Ureter (tissue), 1 donor: ENCODE measurements around the gene SLC5A10. TPM values are rescaled to one million over a fixed set of nuclear protein-coding genes. Genes with fewer than 3 reads are reported as not detected.

Source experiments
- DNase-seq: peaks from one replicate; pipeline ENCODE4 v3.0.0-alpha.2; 2020; ENCODE audit warnings: low spot score
- total RNA-seq: library from RNA; stranded (reverse); gene quantifications from one replicate; pipeline ENCODE4 v1.2.4, GENCODE V29; 2023
- donor health status: DM: yes; HTN: yes; CAD: no.

SLC5A10 gene
- total RNA-seq, 1 donor from 2014 or later: not detected

DNA sequence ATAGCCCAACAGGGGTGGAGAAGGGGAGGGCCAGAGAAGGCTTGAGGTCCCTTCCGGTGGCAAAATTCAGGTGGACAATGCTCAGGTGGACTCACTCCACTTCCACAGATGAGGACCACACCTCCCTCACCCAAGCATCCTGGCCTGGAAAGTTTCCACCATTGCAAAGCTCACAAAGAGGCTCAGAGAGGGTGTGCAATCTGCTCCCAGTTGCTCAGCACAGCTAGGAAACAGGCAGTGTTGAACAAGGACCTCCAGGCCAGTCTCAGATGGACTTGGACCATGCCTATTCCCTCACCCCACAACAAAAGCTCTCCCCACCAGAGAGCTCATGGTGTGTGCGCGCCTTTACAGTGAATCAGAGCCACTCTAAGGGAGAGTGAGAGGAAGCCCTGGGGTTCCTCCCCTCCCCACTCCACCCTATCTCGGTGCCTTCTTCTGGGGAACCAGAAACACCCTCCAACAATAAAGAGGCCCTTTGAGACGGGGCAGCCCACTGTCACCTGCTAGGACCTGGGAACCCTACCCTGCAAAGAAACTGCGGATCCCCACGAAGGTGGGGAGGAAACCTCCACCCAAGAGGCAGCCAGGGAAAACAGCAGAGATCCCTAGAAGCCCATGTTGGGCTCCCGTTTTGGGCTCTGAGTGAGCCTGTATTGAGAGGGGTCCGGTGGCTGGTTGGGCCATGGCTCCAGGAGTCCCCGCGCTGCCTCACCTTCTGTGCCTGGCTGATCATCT is 51.0 kb downstream of the SLC5A10 start:
- DNase-seq: no peak

DNA sequence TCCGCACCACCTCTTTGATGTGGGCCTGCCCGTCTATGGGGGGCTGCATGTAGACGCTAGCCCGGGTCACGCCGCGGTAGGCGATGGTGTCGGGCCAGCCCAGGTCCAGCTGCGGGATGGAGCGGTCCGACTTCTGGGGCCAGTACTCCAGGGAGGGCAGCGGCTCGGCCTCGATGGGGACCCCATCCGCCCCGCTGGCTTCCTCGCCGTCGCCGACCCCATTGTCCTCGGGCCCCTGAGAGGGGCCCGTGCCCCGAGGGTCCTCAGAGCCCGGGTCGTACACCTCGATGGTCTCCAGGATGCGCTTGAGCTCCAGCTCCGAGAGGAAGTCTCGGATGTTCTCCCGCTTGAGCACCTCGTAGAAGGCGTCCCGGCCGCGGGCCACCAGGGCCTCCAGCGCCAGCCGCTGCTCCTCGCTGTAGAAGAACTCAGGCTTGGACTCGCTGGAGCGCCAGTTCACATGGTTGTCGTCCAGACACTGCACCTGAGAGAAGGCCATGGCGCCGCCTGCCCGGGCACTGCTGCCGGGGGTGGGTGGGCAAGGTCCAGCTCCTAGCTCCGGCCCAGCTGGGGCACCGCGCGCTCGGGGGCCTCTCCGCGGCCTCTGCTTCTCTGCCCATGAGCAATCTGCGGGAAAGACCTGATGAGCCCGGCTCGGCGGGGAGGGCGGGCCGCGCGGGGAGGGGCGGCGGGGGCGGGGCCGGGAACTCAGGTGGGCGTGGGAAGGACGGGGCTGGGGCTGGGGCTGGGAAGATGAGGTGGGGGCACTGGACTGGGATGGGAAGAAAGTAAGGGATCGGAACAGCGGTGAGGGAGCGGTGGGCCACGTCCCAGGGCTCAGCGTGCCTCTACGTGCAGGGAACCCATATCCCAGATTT is 51.8 kb downstream of the SLC5A10 start:
- DNase-seq: no peak

DNA sequence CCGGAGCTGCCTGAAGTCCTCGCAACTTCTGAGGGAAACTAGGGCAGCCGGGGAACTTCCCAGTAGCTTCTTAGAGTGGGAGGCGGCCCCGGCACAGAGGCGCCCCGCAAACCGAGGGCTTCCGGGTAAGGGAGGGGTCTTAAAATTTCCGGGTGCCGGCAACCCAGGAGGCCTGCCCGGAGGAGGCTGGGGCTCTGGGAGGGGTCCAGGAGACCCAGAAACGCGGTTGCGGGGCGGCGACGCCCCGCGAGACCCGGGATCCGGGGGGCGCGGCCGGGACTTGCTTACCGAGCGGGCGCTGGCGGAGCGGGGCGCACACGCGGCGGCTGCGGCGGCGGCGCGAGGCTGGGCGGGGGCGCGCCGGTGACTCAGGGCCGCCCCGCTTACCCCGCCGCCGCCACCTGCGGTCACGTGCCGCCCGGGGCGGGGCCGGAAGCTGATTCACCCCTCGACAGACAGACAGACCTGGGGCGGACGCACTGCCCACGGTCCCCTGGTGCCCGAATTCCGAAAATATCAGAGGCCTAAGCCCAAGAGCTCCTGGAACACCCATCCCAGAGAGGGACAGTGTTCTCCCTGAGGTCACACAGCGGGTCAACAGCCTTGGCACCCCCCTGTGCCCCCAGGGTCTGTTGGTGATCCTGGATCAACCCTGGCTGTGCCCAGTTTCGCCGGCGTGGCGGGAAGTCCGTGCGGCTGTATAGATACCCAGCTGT is 52.6 kb downstream of the SLC5A10 start, which contains the start of gene FAM83G:
Gene FAM83G (minus strand): TSS at position 344 of the 716 bp plus-strand sequence. CDS start 723 bp downstream, outside the sequence.
- DNase-seq: peak; percentile 85

DNA sequence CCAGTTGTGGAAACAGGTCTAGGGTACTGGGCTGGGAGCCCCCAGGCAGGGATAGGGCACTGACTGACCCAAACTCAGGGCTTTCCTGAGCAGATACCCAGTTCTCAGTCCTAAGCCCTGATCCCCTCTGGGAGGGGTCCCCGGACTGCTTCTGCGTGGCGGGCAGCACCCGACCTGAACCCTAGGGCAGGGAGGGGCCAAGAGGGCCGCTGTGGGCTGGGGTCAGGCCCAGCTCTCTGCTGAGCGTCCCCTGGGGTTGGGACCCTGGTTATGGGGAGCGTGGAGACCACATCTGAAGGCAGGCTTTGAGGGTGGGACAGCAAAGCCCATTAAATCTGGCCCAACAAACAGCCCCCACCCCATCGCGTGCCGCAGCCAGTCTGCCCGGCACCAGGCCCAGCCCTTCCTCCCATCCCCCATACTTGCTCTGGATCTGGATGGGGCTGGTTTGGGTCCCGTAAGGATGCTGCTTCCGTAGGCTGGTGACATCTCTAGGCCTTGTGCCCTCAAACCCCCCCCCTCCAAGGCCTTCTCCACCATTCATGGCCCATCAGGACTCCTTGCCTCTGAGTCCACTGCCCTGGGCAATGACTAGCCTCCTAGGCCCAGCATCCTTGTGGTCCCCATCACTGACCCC is 53.3 kb downstream of the SLC5A10 start:
- no peak for DNase-seq

DNA sequence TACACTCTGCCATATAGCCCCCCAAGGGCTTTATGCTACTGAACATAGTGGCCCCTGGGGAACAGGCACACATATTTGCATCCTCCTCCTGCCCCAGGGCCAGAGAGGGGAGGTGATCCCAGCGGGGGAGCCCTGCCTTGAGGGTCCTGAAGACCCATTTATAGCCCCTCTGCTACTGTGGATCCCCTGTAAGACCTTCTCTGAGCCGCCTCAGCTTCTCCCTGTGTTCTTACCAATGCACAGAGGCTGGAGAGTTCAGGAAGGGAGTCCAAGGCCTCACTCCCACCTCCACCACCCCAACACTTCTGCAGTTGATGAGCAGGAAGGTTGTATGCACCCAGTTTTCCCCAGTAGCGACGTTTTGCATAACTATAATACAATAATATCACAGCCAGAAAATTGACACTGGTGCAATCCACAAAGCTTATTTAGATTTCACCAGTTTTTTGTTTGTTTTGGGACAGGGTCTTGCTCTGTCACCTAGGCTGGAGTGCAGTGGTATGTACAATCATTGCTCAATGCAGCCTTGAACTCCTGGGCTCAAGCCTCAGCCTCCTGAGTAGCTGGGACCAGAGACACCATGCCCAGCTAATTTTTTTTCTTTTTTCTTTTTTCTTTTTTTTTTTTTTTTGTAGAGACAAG is 53.9 kb downstream of the SLC5A10 start:
- no peak for DNase-seq

DNA sequence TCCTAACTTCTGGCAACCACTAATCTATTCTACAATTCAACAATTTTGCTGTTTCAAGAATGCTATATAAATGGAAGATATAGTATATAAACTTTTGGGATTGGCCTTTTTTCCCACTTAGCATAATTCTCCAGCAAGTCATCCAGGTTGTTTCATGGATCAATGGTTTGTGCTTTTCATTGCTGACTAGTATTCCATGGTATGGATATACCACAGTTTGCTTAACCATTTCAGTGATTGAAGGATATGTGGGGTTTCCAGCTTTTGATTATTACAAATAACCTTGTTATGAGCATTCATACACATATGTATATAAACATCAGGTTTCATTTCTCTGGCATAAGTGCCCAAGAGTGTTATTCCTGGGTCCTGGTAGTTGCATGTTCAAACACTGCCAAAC is 54.7 kb downstream of the SLC5A10 start:
- DNase-seq: no peak

DNA sequence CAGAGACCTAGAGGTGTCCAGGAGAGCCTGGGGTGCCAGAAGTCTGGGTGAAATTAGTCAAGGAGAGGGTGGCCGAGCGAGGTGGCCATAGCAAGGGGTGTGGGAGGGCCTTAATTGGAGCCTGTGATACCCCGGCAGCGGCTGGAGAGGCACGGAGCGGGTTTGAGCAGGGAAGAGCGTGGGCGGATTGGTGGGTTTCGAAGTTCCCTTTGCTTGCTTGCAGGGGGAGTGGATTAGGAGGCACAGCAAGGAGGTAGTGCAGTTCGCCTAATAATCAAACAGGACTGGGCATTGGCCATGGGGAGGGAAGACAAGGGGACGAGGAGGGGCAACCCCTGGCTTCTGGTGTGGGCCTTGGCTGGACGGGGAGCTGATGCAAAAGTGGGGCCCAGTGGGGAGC is 58.0 kb downstream of the SLC5A10 start:
- DNase-seq: no peak

DNA sequence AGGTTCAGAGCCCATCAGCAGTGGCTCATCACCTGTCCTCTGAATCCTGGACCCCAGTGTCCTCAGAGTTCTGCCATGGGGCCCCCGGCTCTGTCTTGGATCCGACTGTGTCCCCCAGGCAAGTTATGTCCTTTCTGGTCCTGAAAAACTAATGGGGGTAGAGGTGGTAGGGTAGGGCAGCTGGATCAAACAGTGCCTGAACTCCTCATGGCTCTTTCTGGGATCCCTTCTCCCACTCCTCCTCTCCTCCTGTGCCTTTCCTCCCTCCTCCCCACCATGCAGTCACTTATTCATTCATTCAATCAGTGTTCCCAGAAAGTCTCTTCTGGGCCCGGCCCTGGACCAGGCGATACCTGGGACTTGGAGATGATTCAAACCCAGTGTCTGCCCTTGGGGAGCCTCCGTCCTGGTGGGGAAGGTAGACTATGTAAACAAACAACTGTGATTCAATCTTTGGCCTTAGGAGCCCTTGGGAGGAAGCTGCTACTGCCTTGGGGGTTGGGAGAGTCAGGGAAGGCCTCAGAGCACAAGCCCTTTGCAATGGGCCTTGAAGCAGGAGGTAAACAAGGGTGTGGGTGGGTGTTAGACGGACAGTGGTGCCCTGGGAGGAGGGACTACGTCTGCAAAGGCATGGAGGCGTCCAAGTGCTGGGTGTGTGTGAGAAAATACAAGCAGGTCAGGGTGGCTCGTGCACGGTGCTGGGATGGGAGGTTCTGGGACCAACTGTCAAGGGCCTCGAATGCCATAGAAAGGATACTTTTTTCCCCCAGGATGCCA is 59.0 kb downstream of the SLC5A10 start:
- DNase-seq: no peak

DNA sequence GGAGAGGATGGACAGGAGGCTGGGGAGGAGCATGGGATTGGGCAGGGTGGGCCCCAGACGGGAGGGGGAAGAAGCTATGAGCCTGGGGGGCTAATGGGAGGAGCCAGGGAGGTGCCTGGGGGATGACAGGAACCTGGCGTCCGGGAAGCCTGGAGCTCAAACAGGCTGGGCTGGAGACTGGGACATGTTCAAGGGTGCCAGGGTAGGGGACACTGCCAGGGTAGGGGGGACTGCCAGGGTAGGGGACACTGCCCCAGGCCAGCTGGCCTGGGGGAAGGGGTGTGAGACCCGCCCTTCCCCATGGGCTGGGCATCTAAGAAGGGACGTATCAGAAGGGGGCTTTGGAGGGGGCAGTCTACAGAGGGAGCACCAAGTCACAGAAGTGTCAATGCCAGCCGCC is 59.6 kb downstream of the SLC5A10 start:
- DNase-seq: no peak

DNA sequence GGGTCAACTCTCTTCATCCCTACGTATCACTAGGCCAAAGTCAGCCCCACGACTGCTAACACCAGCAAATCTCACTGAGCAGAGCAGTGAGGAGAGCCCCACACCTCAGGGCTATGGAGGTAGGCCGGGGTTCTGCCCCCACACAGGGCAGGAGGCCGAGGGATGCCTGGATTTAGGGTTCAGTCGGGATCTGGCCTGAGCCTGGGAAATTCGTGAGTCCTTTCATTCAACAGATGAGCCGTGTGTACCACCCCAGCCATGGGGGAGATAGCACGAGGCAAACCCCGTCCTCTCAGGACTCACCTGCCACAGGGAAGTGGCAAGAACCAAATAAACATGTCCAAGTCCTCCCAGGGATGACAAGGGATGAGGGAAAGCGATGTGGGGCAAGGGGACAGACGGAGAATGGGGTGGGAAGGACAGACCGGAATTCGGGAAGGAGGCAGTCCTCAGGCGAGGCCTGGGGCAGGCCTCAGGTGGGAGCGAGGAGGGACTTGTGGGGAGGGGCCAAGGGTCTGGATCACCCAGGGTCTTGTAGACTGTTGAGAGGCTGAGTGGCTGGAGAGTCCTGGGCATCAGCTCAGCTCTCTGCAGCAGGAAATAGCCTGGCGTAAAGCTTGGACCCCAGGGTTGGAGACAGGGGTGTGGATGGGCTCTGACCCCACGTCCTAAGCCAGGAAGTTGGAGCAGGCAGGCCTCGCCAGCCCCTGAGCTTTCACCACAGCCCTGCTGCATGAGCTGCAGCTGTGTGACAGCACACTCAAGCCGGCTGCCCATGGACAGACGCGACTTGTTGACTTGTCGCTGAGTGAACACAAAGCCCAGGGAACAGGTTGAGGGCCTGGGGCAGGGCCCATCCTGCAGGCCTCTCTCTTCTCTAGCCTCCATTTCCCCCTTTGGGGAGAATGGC is 60.5 kb downstream of the SLC5A10 start:
- no peak for DNase-seq

DNA sequence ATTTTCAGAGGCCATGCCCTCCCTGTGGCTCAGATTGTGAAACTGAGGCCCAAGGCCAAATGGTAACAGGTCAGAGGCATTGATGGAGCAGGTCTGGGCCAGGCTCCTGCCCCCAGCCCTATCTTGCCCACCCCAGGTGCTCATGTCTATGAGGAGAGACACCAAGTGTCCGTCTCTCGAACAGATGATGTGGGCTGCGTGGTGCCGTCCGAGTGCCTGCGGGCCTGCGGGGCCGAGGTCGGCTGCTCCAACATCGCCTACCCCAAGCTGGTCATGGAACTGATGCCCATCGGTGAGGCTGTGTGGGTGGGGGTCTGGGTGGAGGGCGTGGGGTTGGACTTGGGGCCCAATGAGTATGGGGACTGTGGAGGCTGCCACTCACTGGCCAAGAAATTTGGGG is 61.3 kb downstream of the SLC5A10 start:
- no peak for DNase-seq

DNA sequence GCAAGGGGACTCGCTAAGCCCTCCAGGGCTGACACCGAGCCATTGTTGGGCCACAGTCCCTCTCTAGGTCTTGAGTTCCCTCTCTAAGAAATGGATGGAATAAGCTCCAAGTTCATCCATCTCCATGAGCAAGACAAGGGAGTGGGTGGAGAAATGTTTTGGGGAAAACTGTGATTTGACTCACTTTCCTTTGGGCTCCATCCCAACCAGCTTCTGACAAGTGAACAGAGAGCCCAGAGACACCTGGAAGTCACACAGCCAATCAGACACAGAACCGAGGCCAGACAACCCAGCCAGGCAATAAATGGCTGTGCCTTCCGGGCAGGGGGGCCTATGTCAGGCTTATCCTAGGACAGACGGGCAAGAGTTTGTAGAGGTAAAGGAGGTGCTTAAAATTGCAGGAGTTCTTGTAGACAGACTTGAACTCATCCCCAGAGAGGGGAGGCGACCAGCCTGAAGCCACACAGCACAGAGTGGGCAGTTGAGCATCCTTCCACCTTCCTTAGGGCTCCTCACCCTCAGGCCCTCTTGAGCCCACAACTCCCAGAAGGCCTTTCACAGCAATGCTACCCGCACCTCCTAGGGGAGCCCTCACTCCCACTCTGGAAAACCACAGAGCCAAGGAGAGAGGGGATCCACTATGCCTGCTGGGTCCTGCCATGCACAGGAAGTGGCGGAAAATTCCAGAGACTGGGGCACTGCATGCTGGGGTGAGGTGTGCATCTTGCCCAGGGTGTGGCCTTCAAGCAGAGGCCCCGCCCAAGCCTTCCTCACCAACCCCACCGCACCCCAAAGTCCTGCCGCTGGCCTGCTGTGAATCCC is 62.1 kb downstream of the SLC5A10 start:
- DNase-seq: no peak

DNA sequence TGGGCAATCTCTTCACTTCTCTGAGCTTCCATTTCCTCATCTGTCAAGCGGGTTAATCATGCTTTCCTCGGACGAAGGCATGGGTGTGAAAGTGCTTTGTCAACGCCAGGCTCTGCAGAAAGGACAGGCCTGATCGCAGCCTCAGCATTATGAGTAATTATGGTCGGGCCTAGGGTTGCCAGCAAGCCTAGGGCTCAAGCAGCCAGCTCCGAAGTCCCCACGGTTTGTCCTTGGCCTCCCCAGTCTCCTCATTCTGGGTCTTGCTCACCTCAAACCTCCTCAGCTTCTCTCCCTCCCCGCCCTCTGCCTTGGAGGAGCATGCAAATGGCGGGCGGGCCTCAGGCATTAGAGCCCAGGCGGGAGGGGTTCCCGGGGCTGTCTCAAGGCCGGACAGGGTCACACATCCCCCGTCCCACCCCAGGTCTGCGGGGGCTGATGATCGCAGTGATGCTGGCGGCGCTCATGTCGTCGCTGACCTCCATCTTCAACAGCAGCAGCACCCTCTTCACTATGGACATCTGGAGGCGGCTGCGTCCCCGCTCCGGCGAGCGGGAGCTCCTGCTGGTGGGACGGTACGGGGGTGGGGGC is 62.8 kb downstream of the SLC5A10 start:
- no peak for DNase-seq

DNA sequence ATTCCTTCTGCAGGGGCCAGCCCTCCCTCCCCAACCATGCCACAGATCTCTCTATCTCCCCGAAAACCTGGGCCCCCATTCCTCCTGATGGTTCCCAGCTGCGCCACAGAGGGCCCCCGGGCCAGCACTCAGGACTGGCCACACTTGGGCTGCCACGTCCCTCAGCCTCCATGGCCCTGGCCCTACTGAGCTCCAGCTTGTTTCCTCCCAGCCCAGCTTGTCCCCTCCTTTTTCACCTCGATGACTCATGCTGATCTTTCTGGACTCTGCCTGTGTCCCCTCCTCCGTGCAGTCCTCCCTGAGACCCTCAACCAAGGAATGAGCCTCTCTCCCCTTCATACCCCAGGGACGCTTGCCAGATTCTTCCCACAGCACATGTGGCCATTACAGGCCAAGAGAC is 63.5 kb downstream of the SLC5A10 start:
- no peak for DNase-seq

DNA sequence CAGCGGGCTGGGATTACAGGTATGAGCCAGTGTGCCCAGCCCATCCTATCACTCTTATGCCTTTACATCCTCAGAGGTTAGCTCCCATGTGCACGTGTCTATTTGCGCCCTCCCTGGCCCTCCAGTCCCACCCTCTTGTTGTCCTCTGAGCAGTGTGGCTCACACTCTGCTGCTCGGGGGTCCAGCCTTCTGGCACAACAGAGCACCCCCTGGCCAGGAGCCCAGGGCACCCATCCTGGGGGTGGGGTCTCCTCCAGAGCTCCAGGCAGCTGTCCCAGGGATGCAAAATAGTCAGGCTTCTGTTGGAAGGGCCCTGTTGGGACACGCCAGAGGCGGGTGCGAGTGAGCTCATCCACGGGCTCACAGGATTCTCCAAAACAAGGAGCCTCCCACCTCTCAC is 64.3 kb downstream of the SLC5A10 start:
- DNase-seq: no peak

DNA sequence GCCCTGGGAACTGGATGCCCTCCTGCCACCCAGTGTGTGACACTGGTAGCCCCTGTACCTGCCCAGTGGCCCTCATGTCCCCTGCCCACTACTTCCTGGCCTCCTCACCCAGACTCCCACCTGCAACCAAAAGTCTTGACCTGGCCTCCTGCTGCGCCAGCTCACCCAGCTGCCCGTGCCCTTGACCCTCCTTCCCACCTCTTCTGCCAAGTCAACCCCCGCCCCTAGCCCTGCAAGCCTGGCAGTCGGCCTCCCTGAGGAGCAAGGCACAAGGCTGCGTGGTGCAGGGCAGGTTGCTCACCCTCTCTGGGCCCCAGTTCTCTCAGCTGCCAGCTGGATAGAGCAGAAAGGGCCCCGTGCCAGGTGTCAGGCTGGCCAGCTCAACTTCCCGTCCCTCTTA is 64.9 kb downstream of the SLC5A10 start:
- no peak for DNase-seq

DNA sequence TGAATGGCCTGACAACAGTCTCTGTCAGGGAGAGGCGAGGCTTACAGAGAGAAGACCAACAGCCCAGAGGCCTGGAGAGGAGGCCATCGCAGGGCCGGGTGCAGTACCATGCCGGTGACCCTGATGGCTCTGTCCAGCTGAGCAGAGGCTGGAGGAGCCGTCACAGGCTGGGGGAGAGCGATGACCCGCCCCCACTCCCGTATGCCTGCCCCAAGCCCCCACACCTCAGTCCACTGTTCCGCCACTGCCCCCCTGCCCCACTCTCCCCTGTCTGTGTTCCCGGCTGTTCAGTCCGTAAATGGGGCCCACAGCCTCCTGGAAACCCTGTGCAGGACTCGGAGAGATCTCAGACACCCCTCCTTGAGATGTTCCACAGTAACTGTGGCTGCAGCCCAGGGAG is 65.4 kb downstream of the SLC5A10 start:
- DNase-seq: no peak
